ENCODE data around the gene RIN3.

- TF ChIP-seq CTCF (IDR thresholded peaks at IDR 0.05), result no peak
- TF ChIP-seq POLR2AphosphoS5 (IDR thresholded peaks at IDR 0.05), result no peak
- TF ChIP-seq POLR2A (IDR thresholded peaks at IDR 0.05), result no peak
These were observed 2.9 kb downstream of the RIN3 start for GRCh38 chr14:92516344-92516965.

Data from gastroesophageal sphincter (tissue), 3 donors.